Activated CD4-positive, alpha-beta T cell treated with anti-CD3 and anti-CD28 coated beads, Interleukin-2, amount 10 ng/mL, durations not matched to agents 24 days and 14 days (primary cell): ENCODE measurements around the gene ATPAF2. TPM values are rescaled to one million over a fixed set of nuclear protein-coding genes. Genes with fewer than 3 reads are reported as not detected.
A peak's percentile ranks its signal among the peaks of the same experiment; 100 is the strongest.

Source experiments
- DNase-seq: peaks from one replicate; pipeline ENCODE4 v3.0.0; 2022
- H3K27ac Mint-ChIP-seq: one replicate; pipeline ENCODE4 v1.8.0; 2022; ENCODE audit warnings: mild to moderate bottlenecking, mixed read lengths
- H3K27me3 Mint-ChIP-seq: one replicate; pipeline ENCODE4 v1.8.0; 2022; ENCODE audit warnings: mixed read lengths
- H3K36me3 Mint-ChIP-seq: one replicate; pipeline ENCODE4 v1.8.0; 2022; ENCODE audit warnings: low read depth, mild to moderate bottlenecking, mixed read lengths
- H3K4me1 Mint-ChIP-seq: one replicate; pipeline ENCODE4 v1.8.0; 2021; ENCODE audit warnings: mixed read lengths
- H3K4me3 Mint-ChIP-seq: one replicate; pipeline ENCODE4 v1.8.0; 2022; ENCODE audit warnings: mild to moderate bottlenecking, moderate library complexity, mixed read lengths
- H3K9me3 Mint-ChIP-seq: one replicate; pipeline ENCODE4 v1.8.0; 2021; ENCODE audit warnings: mixed read lengths
- intact Hi-C: fragments of 100-400 bp; cut with micrococcal nuclease; formaldehyde crosslinking; loops from one replicate; pipeline ENCODE4 v1.15.1; 2023
- total RNA-seq: library from RNA; stranded (reverse); gene quantifications from 2 replicates; pipeline ENCODE4 v1.2.3, GENCODE V29; 2022

Gene ATPAF2
- total RNA-seq, 1 donor from 2014 or later: 31.9 TPM

GRCh38 chr17:17981330-17981729 is 57.6 kb downstream of the ATPAF2 start:
- no peaks in the 10 kb centered on the region for H3K4me1 Mint-ChIP-seq
- H3K27me3 Mint-ChIP-seq: no peaks in the 10 kb centered on the region
- intact Hi-C loops: no loop called here
- no peak overlapping the region for H3K27ac Mint-ChIP-seq
- H3K36me3 Mint-ChIP-seq: no peaks in the 10 kb centered on the region
- H3K9me3 Mint-ChIP-seq: no peaks in the 10 kb centered on the region
- no peak for DNase-seq
- no peak overlapping the region for H3K4me3 Mint-ChIP-seq

- Mint-ChIP-seq H3K9me3 (no peaks in the 10 kb centered on the region), H3K36me3 (no peaks in the 10 kb centered on the region), H3K27ac (no peak overlapping the region), H3K4me3 (no peak overlapping the region), H3K27me3 (no peaks in the 10 kb centered on the region), H3K4me1 (no peaks in the 10 kb centered on the region)
- no peak for DNase-seq
- intact Hi-C loops: no loop called here
These were observed 59.2 kb downstream of the ATPAF2 start for GRCh38 chr17:17979778-17980177.

GRCh38 chr17:17978481-17979424 is 60.2 kb downstream of the ATPAF2 start:
- no peaks in the 10 kb centered on the region for H3K9me3 Mint-ChIP-seq
- no peaks in the 10 kb centered on the region for H3K27me3 Mint-ChIP-seq
- H3K4me3 Mint-ChIP-seq: no peak overlapping the region
- H3K27ac Mint-ChIP-seq: no peak overlapping the region
- DNase-seq: no peak
- intact Hi-C loops: no loop called here
- no peaks in the 10 kb centered on the region for H3K4me1 Mint-ChIP-seq
- no peaks in the 10 kb centered on the region for H3K36me3 Mint-ChIP-seq

GRCh38 chr17:17976931-17977570 is 61.9 kb downstream of the ATPAF2 start:
- peaks cover 2% of the 10 kb centered on the region for H3K4me1 Mint-ChIP-seq
- intact Hi-C loops: no loop called here
- no peaks in the 10 kb centered on the region for H3K9me3 Mint-ChIP-seq
- H3K36me3 Mint-ChIP-seq: no peaks in the 10 kb centered on the region
- H3K4me3 Mint-ChIP-seq: no peak overlapping the region
- DNase-seq: no peak
- no peaks in the 10 kb centered on the region for H3K27me3 Mint-ChIP-seq
- no peak overlapping the region for H3K27ac Mint-ChIP-seq

- no peak overlapping the region for H3K4me3 Mint-ChIP-seq
- H3K9me3 Mint-ChIP-seq: no peaks in the 10 kb centered on the region
- no peaks in the 10 kb centered on the region for H3K36me3 Mint-ChIP-seq
- no peak for DNase-seq
- intact Hi-C loops: no loop called here
- H3K27ac Mint-ChIP-seq: no peak overlapping the region
- no peaks in the 10 kb centered on the region for H3K27me3 Mint-ChIP-seq
- H3K4me1 Mint-ChIP-seq: peaks cover 13% of the 10 kb centered on the region
These were observed 63.5 kb downstream of the ATPAF2 start for GRCh38 chr17:17975436-17975835.

GRCh38 chr17:17972952-17973254 is 66.1 kb downstream of the ATPAF2 start:
- Mint-ChIP-seq H3K27me3 (no peaks in the 10 kb centered on the region), H3K9me3 (no peaks in the 10 kb centered on the region), H3K4me1 (peaks cover 20% of the 10 kb centered on the region), H3K27ac (peak overlapping the region; percentile 92), H3K36me3 (no peaks in the 10 kb centered on the region), H3K4me3 (peak overlapping the region; percentile 94)
- DNase-seq: no peak
- intact Hi-C loops: loop anchor here (1.0 to 5.0 kb wide), 5 partner anchors 15 to 382 kb away; partner anchors contain the start of genes ALKBH5, ATPAF2, GID4 and PEMT

- intact Hi-C loops: loop anchor here (1.0 to 5.0 kb wide), 5 partner anchors 14 to 381 kb away; partner anchors contain the start of genes ALKBH5, ATPAF2, GID4 and PEMT
- Mint-ChIP-seq H3K4me3 (peak within 1 kb of the TSS; percentile 94), H3K27me3 (no peaks in the 10 kb centered on the region), H3K27ac (peak within 1 kb of the TSS; percentile 92), H3K36me3 (no peaks in the 10 kb centered on the region), H3K9me3 (no peaks in the 10 kb centered on the region), H3K4me1 (peaks cover 22% of the 10 kb centered on the region)
- peak; percentile 100 for DNase-seq
These were observed 66.6 kb downstream of the ATPAF2 start, which contains the start of the genes DRC3 and TOM1L2 for GRCh38 chr17:17972126-17972951. TSS of gene DRC3 (plus strand) at chr17:17972862. CDS start at chr17:17977599, 4,737 bp downstream. TSS of gene TOM1L2 (minus strand) at chr17:17972400. CDS start at chr17:17972313, 87 bp downstream.

GRCh38 chr17:17971431-17972125 is 67.4 kb downstream of the ATPAF2 start:
- H3K4me3 Mint-ChIP-seq: peak overlapping the region; percentile 83
- H3K4me1 Mint-ChIP-seq: peaks cover 29% of the 10 kb centered on the region
- H3K36me3 Mint-ChIP-seq: no peaks in the 10 kb centered on the region
- no peaks in the 10 kb centered on the region for H3K9me3 Mint-ChIP-seq
- H3K27ac Mint-ChIP-seq: peak overlapping the region; percentile 63
- intact Hi-C loops: loop anchor here (1.0 to 5.0 kb wide), 5 partner anchors 13 to 380 kb away; partner anchors contain the start of genes ALKBH5, ATPAF2, GID4 and PEMT
- DNase-seq: no peak
- H3K27me3 Mint-ChIP-seq: no peaks in the 10 kb centered on the region

- no peaks in the 10 kb centered on the region for H3K27me3 Mint-ChIP-seq
- H3K36me3 Mint-ChIP-seq: no peaks in the 10 kb centered on the region
- no peaks in the 10 kb centered on the region for H3K9me3 Mint-ChIP-seq
- H3K27ac Mint-ChIP-seq: peak overlapping the region; percentile 63
- H3K4me1 Mint-ChIP-seq: peaks cover 35% of the 10 kb centered on the region
- DNase-seq: no peak
- intact Hi-C loops: loop anchor here (5.0 kb wide), 1 partner anchor 289 kb away; the partner anchor contains the start of gene RAI1
- H3K4me3 Mint-ChIP-seq: peak overlapping the region; percentile 83
These were observed 68.1 kb downstream of the ATPAF2 start for GRCh38 chr17:17970699-17971430.

Other genes starting within 250 kb of the ATPAF2 start
- 154 and 171 TPM in 2 replicates for gene SREBF1, start 202.2 kb downstream of the ATPAF2 start, total RNA-seq
- 8.8 and 10.0 TPM in 2 replicates for gene TOM1L2, start 66.8 kb downstream of the ATPAF2 start, total RNA-seq
- 0.42 TPM in 1 of 2 replicates, not detected in the other for gene DRC3, start 66.3 kb downstream of the ATPAF2 start, total RNA-seq
- gene GID4, start 240 bp upstream of the ATPAF2 start, total RNA-seq: 9.6 and 11.3 TPM in 2 replicates
- 60.8 and 64.3 TPM in 2 replicates for gene DRG2, start 48.8 kb upstream of the ATPAF2 start, total RNA-seq
- 0.38 and 0.70 TPM in 2 replicates for gene MYO15A, start 69.6 kb upstream of the ATPAF2 start, total RNA-seq
- gene ALKBH5, start 144.7 kb upstream of the ATPAF2 start, total RNA-seq: 158 and 162 TPM in 2 replicates
- 23.1 and 23.5 TPM in 2 replicates for gene LLGL1, start 186.5 kb upstream of the ATPAF2 start, total RNA-seq
- gene FLII, start 219.6 kb upstream of the ATPAF2 start, total RNA-seq: 266 and 275 TPM in 2 replicates
- gene MIEF2, start 221.5 kb upstream of the ATPAF2 start, total RNA-seq: 4.3 and 6.0 TPM in 2 replicates